ENCODE data around the gene UBXN10.

DNA sequence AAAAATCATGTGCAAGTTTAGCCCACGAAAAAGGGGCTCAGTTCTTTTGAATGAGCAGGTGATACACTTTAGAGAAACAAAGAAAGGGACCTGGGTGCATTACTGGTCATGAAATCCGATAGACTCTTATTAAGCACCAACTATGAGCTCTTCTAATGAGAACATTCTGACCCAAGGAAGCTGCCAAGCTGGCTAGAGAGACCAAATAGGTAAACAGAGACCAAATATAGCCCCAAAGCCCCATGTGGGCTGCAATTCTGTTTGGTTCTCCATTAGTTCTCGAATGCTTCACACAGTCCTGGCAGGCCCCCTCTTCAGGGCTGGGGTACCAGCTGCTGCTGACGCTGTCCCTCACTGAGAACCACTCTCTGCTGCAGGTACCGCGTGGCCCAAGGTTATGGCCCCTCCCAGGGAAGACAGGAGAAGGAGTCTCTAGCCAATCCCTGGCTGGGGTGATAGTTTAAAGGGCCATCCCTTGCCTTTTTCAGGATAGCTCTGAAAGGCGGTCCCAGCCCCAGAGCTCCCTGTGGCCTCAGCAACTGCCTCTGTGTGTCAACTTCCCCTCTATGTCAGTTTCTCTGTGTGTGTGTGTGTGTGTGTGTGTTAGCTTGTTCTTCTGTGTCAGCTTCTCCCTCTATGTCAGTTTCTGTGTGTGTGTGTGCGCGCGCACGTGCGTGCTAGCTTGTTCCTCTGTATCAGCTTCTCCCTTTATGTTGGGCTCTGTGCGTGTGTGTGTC is 7.1 kb upstream of the UBXN10 start:
- TF ChIP-seq POLR2A (IDR thresholded peaks at IDR 0.05; ENCODE audit: low read depth, low read length) (no peak), TAF1 (IDR thresholded peaks at IDR 0.05; ENCODE audit: low read depth, low read length) (no peak), POLR2AphosphoS5 (IDR thresholded peaks at IDR 0.05; ENCODE audit: low read depth, low read length) (no peak)

Data from GM12891 (cell line).